ENCODE results near the gene CYP26B1.

The CYP26B1 gene

GRCh38 chr2:72131916-72132841 lies 15.5 kb downstream of the CYP26B1 start:
- TF ChIP-seq CTCF (IDR thresholded peaks at IDR 0.05; ENCODE audit: extremely low read depth, missing control alignments): no peak
- DNase-seq (ENCODE audit: low spot score): no peak

- DNase-seq (ENCODE audit: low spot score): no peak
- no peak for TF ChIP-seq CTCF (IDR thresholded peaks at IDR 0.05; ENCODE audit: extremely low read depth, missing control alignments)
Measured at GRCh38 chr2:72131371-72131891, 16.2 kb downstream of the CYP26B1 start.

GRCh38 chr2:72130659-72131360 lies 16.9 kb downstream of the CYP26B1 start:
- TF ChIP-seq CTCF (IDR thresholded peaks at IDR 0.05; ENCODE audit: extremely low read depth, missing control alignments): no peak
- no peak for DNase-seq (ENCODE audit: low spot score)

- no peak for DNase-seq (ENCODE audit: low spot score)
- TF ChIP-seq CTCF (IDR thresholded peaks at IDR 0.05; ENCODE audit: extremely low read depth, missing control alignments): no peak
Measured at GRCh38 chr2:72129681-72130340, 17.9 kb downstream of the CYP26B1 start.

- no peak for TF ChIP-seq CTCF (IDR thresholded peaks at IDR 0.05; ENCODE audit: extremely low read depth, missing control alignments)
- DNase-seq (ENCODE audit: low spot score): no peak
Measured at GRCh38 chr2:72128843-72129227, 18.8 kb downstream of the CYP26B1 start.

GRCh38 chr2:72128059-72128842 lies 19.4 kb downstream of the CYP26B1 start:
- TF ChIP-seq CTCF (IDR thresholded peaks at IDR 0.05; ENCODE audit: extremely low read depth, missing control alignments): no peak
- DNase-seq (ENCODE audit: low spot score): no peak

Data from GM20000 (cell line).